Neural progenitor cell (in vitro differentiated cells): ENCODE data around the gene TAS1R1. TPM values are rescaled to one million over a fixed set of nuclear protein-coding genes. Genes with fewer than 3 reads are reported as not detected.
A peak's percentile ranks its signal among the peaks of the same experiment; 100 is the strongest.

ENCODE experiments used
- DNase-seq: peaks from one replicate; pipeline ENCODE4 v3.0.0-alpha.2; 2016; ENCODE audit warnings: low spot score
- H2AFZ ChIP-seq: fragments of 200-600 bp; sonication (generic); replicated peaks from 2 replicates; pipeline ENCODE4 v1.6.1; 2016; ENCODE audit warnings: antibody characterized with exemption
- H3F3A ChIP-seq: fragments of 200-600 bp; sonication (generic); 2 replicates; pipeline ENCODE4 v1.6.1; 2016; ENCODE audit warnings: antibody characterized with exemption, low read depth
- H3K27ac ChIP-seq: fragments of 200-600 bp; sonication (generic); 2 replicates; pipeline ENCODE4 v1.5.1; 2016; ENCODE audit warnings: mild to moderate bottlenecking
- H3K27me3 ChIP-seq: fragments of 200-600 bp; sonication (generic); 2 replicates; pipeline ENCODE4 v1.6.1; 2016; ENCODE audit warnings: mild to moderate bottlenecking, moderate library complexity
- H3K36me3 ChIP-seq: fragments of 200-600 bp; sonication (generic); 2 replicates; pipeline ENCODE4 v1.5.1; 2016
- H3K4me1 ChIP-seq: fragments of 200-600 bp; sonication (generic); 2 replicates; pipeline ENCODE4 v1.6.1; 2016; ENCODE audit warnings: mixed run types
- H3K4me2 ChIP-seq: fragments of 200-600 bp; sonication (generic); 2 replicates; pipeline ENCODE4 v1.6.1; 2016
- H3K4me3 ChIP-seq: fragments of 200-600 bp; sonication (generic); 2 replicates; pipeline ENCODE4 v1.5.1; 2016
- H3K79me2 ChIP-seq: fragments of 200-600 bp; sonication (generic); 2 replicates; pipeline ENCODE4 v1.6.1; 2016; ENCODE audit warnings: low read depth
- H3K9ac ChIP-seq: fragments of 200-600 bp; sonication (generic); 2 replicates; pipeline ENCODE4 v1.6.1; 2016
- H3K9me3 ChIP-seq: fragments of 200-600 bp; sonication (generic); 2 replicates; pipeline ENCODE4 v1.5.1; 2016; ENCODE audit warnings: low read depth
- H4K20me1 ChIP-seq: fragments of 200-600 bp; sonication (generic); 2 replicates; pipeline ENCODE4 v1.6.1; 2016; ENCODE audit warnings: low read depth
- H3K27ac Mint-ChIP-seq: 3 replicates; pipeline ENCODE4 v1.8.0; 2021; ENCODE audit warnings: mixed read lengths
- H3K27me3 Mint-ChIP-seq: 2 replicates; pipeline ENCODE4 v1.8.0; 2022; ENCODE audit warnings: low read depth, mild to moderate bottlenecking, inconsistent platforms, moderate library complexity, mixed read lengths; ENCODE audit not compliant: insufficient read depth
- H3K36me3 Mint-ChIP-seq: 3 replicates; pipeline ENCODE4 v1.8.0; 2021; ENCODE audit warnings: mixed read lengths
- H3K4me1 Mint-ChIP-seq: 3 replicates; pipeline ENCODE4 v1.8.0; 2021; ENCODE audit warnings: mixed read lengths
- H3K4me3 Mint-ChIP-seq: 3 replicates; pipeline ENCODE4 v1.8.0; 2021; ENCODE audit warnings: mild to moderate bottlenecking, moderate library complexity, mixed read lengths
- H3K9me3 Mint-ChIP-seq: 3 replicates; pipeline ENCODE4 v1.8.0; 2020; ENCODE audit warnings: mixed read lengths
- CTCF ChIP-seq: fragments of 200-600 bp; sonication (generic); IDR thresholded peaks from 2 replicates; pipeline ENCODE4 v1.5.1; 2017; ENCODE audit warnings: antibody characterized with exemption, mild to moderate bottlenecking
- EZH2 ChIP-seq: fragments of 200-600 bp; sonication (generic); IDR thresholded peaks from 2 replicates; pipeline ENCODE4 v1.6.1; 2017; ENCODE audit warnings: antibody characterized with exemption, mild to moderate bottlenecking, moderate library complexity
- EZH2phosphoT487 ChIP-seq: fragments of 200-600 bp; sonication (generic); IDR thresholded peaks from 2 replicates; pipeline ENCODE4 v1.6.1; 2017; ENCODE audit warnings: antibody characterized with exemption
- total RNA-seq: library from RNA; depleted of rRNA; stranded (reverse); fragments of >200 nt; gene quantifications from 2 replicates; pipeline ENCODE4 v1.2.3, GENCODE V29; 2015; ENCODE audit warnings: low replicate concordance

The TAS1R1 gene
- total RNA-seq, 1 donor from 2014 or later = not detected

- Histone ChIP-seq H4K20me1 (no peaks in the 10 kb centered on the region), H3K79me2 (no peaks in the 10 kb centered on the region), H3K9ac (no peak overlapping the region), H3F3A (peaks cover 7% of the 10 kb centered on the region), H3K9me3 (no peaks in the 10 kb centered on the region), H3K27ac (no peak overlapping the region), H3K27me3 (no peaks in the 10 kb centered on the region), H3K4me1 (peaks cover 15% of the 10 kb centered on the region), H3K4me2 (no peak overlapping the region), H3K36me3 (no peaks in the 10 kb centered on the region), H2AFZ (no peak overlapping the region), H3K4me3 (no peak overlapping the region)
- no peaks in the 10 kb centered on the region for H3K36me3 Mint-ChIP-seq
- H3K9me3 Mint-ChIP-seq = no peaks in the 10 kb centered on the region
- H3K4me1 Mint-ChIP-seq = peaks cover 17% of the 10 kb centered on the region
- no peak overlapping the region for H3K4me3 Mint-ChIP-seq
- no peak for DNase-seq
- TF ChIP-seq EZH2 = no peak
- no peak for TF ChIP-seq CTCF
- no peak for TF ChIP-seq EZH2phosphoT487
- no peak overlapping the region for H3K27ac Mint-ChIP-seq
- peaks cover 15% of the 10 kb centered on the region for H3K27me3 Mint-ChIP-seq
Observed at GRCh38 chr1:6574818-6575217, 19.7 kb downstream of the TAS1R1 start.

GRCh38 chr1:6577831-6578525 is 22.9 kb downstream of the TAS1R1 start:
- H2AFZ ChIP-seq = no peak overlapping the region
- peaks cover 12% of the 10 kb centered on the region for H4K20me1 ChIP-seq
- H3K9me3 ChIP-seq = no peaks in the 10 kb centered on the region
- no peaks in the 10 kb centered on the region for H3K27me3 ChIP-seq
- DNase-seq = no peak
- peaks cover 26% of the 10 kb centered on the region for H3K79me2 ChIP-seq
- H3K4me3 Mint-ChIP-seq = no peak overlapping the region
- H3K4me3 ChIP-seq = no peak overlapping the region
- H3K4me1 ChIP-seq = peaks cover 14% of the 10 kb centered on the region
- no peaks in the 10 kb centered on the region for H3K9me3 Mint-ChIP-seq
- TF ChIP-seq CTCF = no peak
- TF ChIP-seq EZH2phosphoT487 = no peak
- TF ChIP-seq EZH2 = no peak
- no peak overlapping the region for H3K27ac Mint-ChIP-seq
- H3K4me2 ChIP-seq = no peak overlapping the region
- no peaks in the 10 kb centered on the region for H3K36me3 ChIP-seq
- peaks cover 7% of the 10 kb centered on the region for H3K27me3 Mint-ChIP-seq
- H3K4me1 Mint-ChIP-seq = peaks cover 29% of the 10 kb centered on the region
- no peak overlapping the region for H3K27ac ChIP-seq
- peaks cover 10% of the 10 kb centered on the region for H3F3A ChIP-seq
- H3K9ac ChIP-seq = no peak overlapping the region
- no peaks in the 10 kb centered on the region for H3K36me3 Mint-ChIP-seq

GRCh38 chr1:6578624-6579373 is 23.7 kb downstream of the TAS1R1 start:
- peak overlapping the region; percentile 95 for H3K4me3 Mint-ChIP-seq
- peak overlapping the region; percentile 87 for H3K27ac Mint-ChIP-seq

More at GRCh38 chr1:6578624-6579373, 23.7 kb downstream of the TAS1R1 start:
- peak overlapping the region; percentile 81 for H3K4me2 ChIP-seq
- peaks cover 10% of the 10 kb centered on the region for H3F3A ChIP-seq
- no peaks in the 10 kb centered on the region for H3K27me3 ChIP-seq
- H4K20me1 ChIP-seq = peaks cover 12% of the 10 kb centered on the region
- peaks cover 26% of the 10 kb centered on the region for H3K79me2 ChIP-seq
- no peak for TF ChIP-seq CTCF
- TF ChIP-seq EZH2 = no peak
- TF ChIP-seq EZH2phosphoT487 = no peak
- Mint-ChIP-seq H3K27me3 (peaks cover 7% of the 10 kb centered on the region), H3K4me1 (peaks cover 29% of the 10 kb centered on the region), H3K36me3 (no peaks in the 10 kb centered on the region), H3K9me3 (no peaks in the 10 kb centered on the region)
- H3K27ac ChIP-seq = no peak overlapping the region
- H3K4me3 ChIP-seq = peak overlapping the region; percentile 82
- no peak overlapping the region for H2AFZ ChIP-seq
- no peaks in the 10 kb centered on the region for H3K36me3 ChIP-seq
- no peaks in the 10 kb centered on the region for H3K9me3 ChIP-seq
- H3K4me1 ChIP-seq = peaks cover 13% of the 10 kb centered on the region
- no peak overlapping the region for H3K9ac ChIP-seq
- no peak for DNase-seq
